ENCODE data around the gene MRPL53. TPM values are rescaled to one million over a fixed set of nuclear protein-coding genes. Genes with fewer than 3 reads are reported as not detected.

The MRPL53 gene
- total and polyA plus RNA-seq, 9 of the 15 experiments (the other 6 are each of a cell fraction or from before 2014, with no cell fraction given): 11.5 to 87.9 (median 41.1) TPM

GRCh38 chr2:74457549-74458131 lies 14.8 kb downstream of the MRPL53 start (continued):
- TF ChIP-seq SP2 (IDR thresholded peaks at IDR 0.05; ENCODE audit: extremely low read depth, low read depth, low read length, poor library complexity, severe bottlenecking) (no peak), ZBTB11 (CRISPR knock-in tag; IDR thresholded peaks at IDR 0.05) (peak in 1 of 3 experiments; percentile 24; a peak in 1 of 6 replicates), RAD21 (CRISPR knock-in tag; conservative IDR thresholded peaks at IDR 0.05 in 1 of 2, IDR thresholded peaks at IDR 0.05 in 1 of 2) (no peak), BCL6 (CRISPR knock-in tag; IDR thresholded peaks at IDR 0.05) (no peak), CBFA2T2 (conservative IDR thresholded peaks at IDR 0.05) (no peak), TEAD4 (IDR thresholded peaks at IDR 0.05; ENCODE audit: low read length) (no peak), TEAD4 (CRISPR knock-in tag; IDR thresholded peaks at IDR 0.05; ENCODE audit: borderline replicate concordance) (no peak), ZNF449 (CRISPR knock-in tag; IDR thresholded peaks at IDR 0.05) (no peak), PCBP1 (IDR thresholded peaks at IDR 0.05; ENCODE audit: low read depth, low read length, poor library complexity, severe bottlenecking) (no peak), NFYB (IDR thresholded peaks at IDR 0.05; ENCODE audit: extremely low read depth, insufficient read length) (no peak), GATA2 (CRISPR knock-in tag; IDR thresholded peaks at IDR 0.05) (no peak), ZNF3 (CRISPR knock-in tag; IDR thresholded peaks at IDR 0.05) (no peak), ZBTB7A (IDR thresholded peaks at IDR 0.05; ENCODE audit: borderline replicate concordance, control insufficient read depth, low read depth, low read length) (peak; percentile 41; the same call in 1 of the 2 replicates), SREBF2 (CRISPR knock-in tag; IDR thresholded peaks at IDR 0.05) (no peak), TAF7 (tag; IDR thresholded peaks at IDR 0.05) (no peak), ZNF668 (CRISPR knock-in tag; IDR thresholded peaks at IDR 0.05) (no peak)
- TF ChIP-seq, protein P1, sequence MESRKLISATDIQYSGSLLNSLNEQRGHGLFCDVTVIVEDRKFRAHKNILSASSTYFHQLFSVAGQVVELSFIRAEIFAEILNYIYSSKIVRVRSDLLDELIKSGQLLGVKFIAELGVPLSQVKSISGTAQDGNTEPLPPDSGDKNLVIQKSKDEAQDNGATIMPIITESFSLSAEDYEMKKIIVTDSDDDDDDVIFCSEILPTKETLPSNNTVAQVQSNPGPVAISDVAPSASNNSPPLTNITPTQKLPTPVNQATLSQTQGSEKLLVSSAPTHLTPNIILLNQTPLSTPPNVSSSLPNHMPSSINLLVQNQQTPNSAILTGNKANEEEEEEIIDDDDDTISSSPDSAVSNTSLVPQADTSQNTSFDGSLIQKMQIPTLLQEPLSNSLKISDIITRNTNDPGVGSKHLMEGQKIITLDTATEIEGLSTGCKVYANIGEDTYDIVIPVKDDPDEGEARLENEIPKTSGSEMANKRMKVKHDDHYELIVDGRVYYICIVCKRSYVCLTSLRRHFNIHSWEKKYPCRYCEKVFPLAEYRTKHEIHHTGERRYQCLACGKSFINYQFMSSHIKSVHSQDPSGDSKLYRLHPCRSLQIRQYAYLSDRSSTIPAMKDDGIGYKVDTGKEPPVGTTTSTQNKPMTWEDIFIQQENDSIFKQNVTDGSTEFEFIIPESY (CRISPR knock-in tag; IDR thresholded peaks at IDR 0.05): peak; percentile 37; the same call in 1 of the 2 replicates
